A673 (cell line): ENCODE data around the gene GRIK2.

Experiments used
- EZH2 ChIP-seq: fragments of 200-600 bp; sonication (generic); IDR thresholded peaks from 2 replicates; pipeline ENCODE4 v1.6.1; 2017; ENCODE audit warnings: borderline replicate concordance, low read depth, mild to moderate bottlenecking, mixed read lengths, antibody characterized with exemption, low read length; ENCODE audit not compliant: poor library complexity, severe bottlenecking
- TF ChIP-seq, protein P1 (sequence below): fragments of 300-800, 200-600 bp; sonication (generic); conservative IDR thresholded peaks from 2 replicates; pipeline ENCODE4 v1.5.1; 2017; ENCODE audit warnings: low read depth, mild to moderate bottlenecking, antibody characterized with exemption, low read length, moderate library complexity, mixed read lengths

DNA sequence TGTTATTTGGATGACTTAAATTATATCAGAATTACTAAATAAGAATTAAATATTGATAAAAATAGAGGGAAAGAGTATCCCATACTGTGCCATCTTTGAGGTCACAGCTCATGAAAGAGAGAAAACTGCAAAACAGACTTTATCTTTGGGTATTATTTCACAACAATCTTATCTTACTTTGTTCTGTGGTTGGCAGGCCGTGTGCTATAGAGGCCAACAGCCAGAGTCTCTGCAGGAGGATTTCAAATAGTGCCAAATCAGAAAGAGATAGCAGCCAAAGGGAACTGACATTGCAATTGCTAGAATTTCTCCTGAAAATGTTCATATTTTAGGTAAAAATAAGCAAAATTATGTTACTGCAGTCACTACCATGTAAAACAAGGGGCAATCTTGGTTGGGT is 354.2 kb downstream of the GRIK2 start:
- TF ChIP-seq, protein P1, sequence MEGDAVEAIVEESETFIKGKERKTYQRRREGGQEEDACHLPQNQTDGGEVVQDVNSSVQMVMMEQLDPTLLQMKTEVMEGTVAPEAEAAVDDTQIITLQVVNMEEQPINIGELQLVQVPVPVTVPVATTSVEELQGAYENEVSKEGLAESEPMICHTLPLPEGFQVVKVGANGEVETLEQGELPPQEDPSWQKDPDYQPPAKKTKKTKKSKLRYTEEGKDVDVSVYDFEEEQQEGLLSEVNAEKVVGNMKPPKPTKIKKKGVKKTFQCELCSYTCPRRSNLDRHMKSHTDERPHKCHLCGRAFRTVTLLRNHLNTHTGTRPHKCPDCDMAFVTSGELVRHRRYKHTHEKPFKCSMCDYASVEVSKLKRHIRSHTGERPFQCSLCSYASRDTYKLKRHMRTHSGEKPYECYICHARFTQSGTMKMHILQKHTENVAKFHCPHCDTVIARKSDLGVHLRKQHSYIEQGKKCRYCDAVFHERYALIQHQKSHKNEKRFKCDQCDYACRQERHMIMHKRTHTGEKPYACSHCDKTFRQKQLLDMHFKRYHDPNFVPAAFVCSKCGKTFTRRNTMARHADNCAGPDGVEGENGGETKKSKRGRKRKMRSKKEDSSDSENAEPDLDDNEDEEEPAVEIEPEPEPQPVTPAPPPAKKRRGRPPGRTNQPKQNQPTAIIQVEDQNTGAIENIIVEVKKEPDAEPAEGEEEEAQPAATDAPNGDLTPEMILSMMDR, result no peak
- TF ChIP-seq EZH2, result no peak
